GM10266 (cell line): ENCODE results near the gene CAPRIN2.

Experiments
- DNase-seq: peaks from one replicate; pipeline ENCODE4 v3.0.0; 2012; ENCODE audit errors: extremely low spot score
- CTCF ChIP-seq: IDR thresholded peaks from 2 replicates; pipeline ENCODE4 v1.5.1; 2012; ENCODE audit warnings: mild to moderate bottlenecking, low read depth; ENCODE audit not compliant: control insufficient read depth, insufficient read depth; ENCODE audit errors: missing control alignments

Gene CAPRIN2

GRCh38 chr12:30754750-30755394 lies at the start of gene CAPRIN2:
TSS of gene CAPRIN2 (minus strand) at chr12:30754951. CDS start at chr12:30753520, 1,431 bp downstream.
- peak; percentile 93 for DNase-seq
- peak; percentile 59 for TF ChIP-seq CTCF

GRCh38 chr12:30797689-30798088 lies 42.9 kb upstream of the CAPRIN2 start:
- no peak for TF ChIP-seq CTCF
- DNase-seq: no peak

GRCh38 chr12:30796891-30797371 lies 42.2 kb upstream of the CAPRIN2 start:
- TF ChIP-seq CTCF: no peak

GRCh38 chr12:30796313-30796780 lies 41.6 kb upstream of the CAPRIN2 start:
- TF ChIP-seq CTCF: no peak
- no peak for DNase-seq

More at GRCh38 chr12:30796891-30797371, 42.2 kb upstream of the CAPRIN2 start:
- no peak for DNase-seq

- no peak for TF ChIP-seq CTCF
- DNase-seq: peak; percentile 62
Measured at GRCh38 chr12:30795410-30796312, 40.9 kb upstream of the CAPRIN2 start.

GRCh38 chr12:30794591-30795409 lies 40.0 kb upstream of the CAPRIN2 start:
- DNase-seq: no peak
- TF ChIP-seq CTCF: no peak
